H9 (cell line): ENCODE data around the gene KLKB1. TPM values are rescaled to one million over a fixed set of nuclear protein-coding genes. Genes with fewer than 3 reads are reported as not detected.

Experiments used
- DNase-seq: peaks from one replicate; pipeline ENCODE4 v3.0.0-alpha.2; 2017
- H2AFZ ChIP-seq: one replicate; pipeline ENCODE4 v1.6.1; 2013; ENCODE audit warnings: mild to moderate bottlenecking, low read length, control low read depth, moderate library complexity
- H2AK5ac ChIP-seq: 2 replicates; pipeline ENCODE4 v1.6.1; 2013; ENCODE audit warnings: low read length, control low read depth, mixed read lengths; ENCODE audit not compliant: insufficient read length
- H2BK120ac ChIP-seq: one replicate; pipeline ENCODE4 v1.6.1; 2013; ENCODE audit warnings: low read depth, mild to moderate bottlenecking, low read length, control low read depth, inconsistent platforms; ENCODE audit not compliant: poor library complexity, severe bottlenecking
- H2BK12ac ChIP-seq: 2 replicates; pipeline ENCODE4 v1.6.1; 2013; ENCODE audit warnings: low read length, control low read depth, mixed read lengths, low read depth; ENCODE audit not compliant: insufficient read length
- H2BK15ac ChIP-seq: 2 replicates; pipeline ENCODE4 v1.6.1; 2013; ENCODE audit warnings: low read depth, low read length, control low read depth
- H2BK20ac ChIP-seq: one replicate; pipeline ENCODE4 v1.6.1; 2013; ENCODE audit warnings: low read depth, mild to moderate bottlenecking, low read length, control low read depth, inconsistent platforms; ENCODE audit not compliant: poor library complexity, severe bottlenecking
- H2BK5ac ChIP-seq: 2 replicates; pipeline ENCODE4 v1.6.1; 2013; ENCODE audit warnings: low read length, control low read depth, mixed read lengths; ENCODE audit not compliant: insufficient read length
- H3K14ac ChIP-seq: 2 replicates; pipeline ENCODE4 v1.6.1; 2013; ENCODE audit warnings: low read length, control low read depth; ENCODE audit not compliant: insufficient read depth
- H3K18ac ChIP-seq: 2 replicates; pipeline ENCODE4 v1.6.1; 2013; ENCODE audit warnings: low read depth, mild to moderate bottlenecking, mixed read lengths, low read length, control low read depth; ENCODE audit not compliant: insufficient read length
- H3K23ac ChIP-seq: 2 replicates; pipeline ENCODE4 v1.6.1; 2013; ENCODE audit warnings: low read length, control low read depth, mixed read lengths, low read depth; ENCODE audit not compliant: insufficient read length
- H3K23me2 ChIP-seq: 2 replicates; pipeline ENCODE4 v1.6.1; 2013; ENCODE audit warnings: low read depth, mild to moderate bottlenecking, mixed read lengths, low read length, control low read depth; ENCODE audit not compliant: insufficient read length, poor library complexity, severe bottlenecking
- H3K27ac ChIP-seq: 2 replicates; pipeline ENCODE4 v1.5.1; 2013; ENCODE audit warnings: low read length, control low read depth, mixed read lengths, low read depth; ENCODE audit not compliant: insufficient read length
- H3K27me3 ChIP-seq: 2 replicates; pipeline ENCODE4 v1.6.1; 2013; ENCODE audit warnings: low read length, control low read depth, inconsistent platforms; ENCODE audit not compliant: insufficient read depth
- H3K4ac ChIP-seq: 2 replicates; pipeline ENCODE4 v1.6.1; 2013; ENCODE audit warnings: low read depth, mild to moderate bottlenecking, control low read depth, inconsistent platforms, low read length, moderate library complexity
- H3K4me1 ChIP-seq: 2 replicates; pipeline ENCODE4 v1.6.1; 2013; ENCODE audit warnings: low read length, control low read depth, inconsistent platforms; ENCODE audit not compliant: insufficient read depth
- H3K4me2 ChIP-seq: 2 replicates; pipeline ENCODE4 v1.6.1; 2013; ENCODE audit warnings: low read length, control low read depth, mixed read lengths; ENCODE audit not compliant: insufficient read length, insufficient read depth
- H3K56ac ChIP-seq: 2 replicates; pipeline ENCODE4 v1.6.1; 2013; ENCODE audit warnings: low read depth, mild to moderate bottlenecking, mixed read lengths, low read length, control low read depth; ENCODE audit not compliant: insufficient read length
- H3K79me1 ChIP-seq: 2 replicates; pipeline ENCODE4 v1.6.1; 2013; ENCODE audit warnings: low read depth, mild to moderate bottlenecking, moderate library complexity, low read length, control low read depth, inconsistent platforms; ENCODE audit not compliant: insufficient read depth, poor library complexity, severe bottlenecking
- H3K79me2 ChIP-seq: 2 replicates; pipeline ENCODE4 v1.6.1; 2013; ENCODE audit warnings: low read length, control low read depth, inconsistent platforms; ENCODE audit not compliant: insufficient read depth
- H3K9ac ChIP-seq: 2 replicates; pipeline ENCODE4 v1.6.1; 2013; ENCODE audit warnings: low read length, control low read depth, mixed read lengths; ENCODE audit not compliant: insufficient read length; ENCODE audit errors: extremely low read depth
- H3K9me3 ChIP-seq: one replicate; pipeline ENCODE4 v1.6.1; 2013; ENCODE audit warnings: low read depth, low read length, inconsistent platforms; ENCODE audit not compliant: control insufficient read depth
- H3T11ph ChIP-seq: one replicate; pipeline ENCODE4 v1.6.1; 2013; ENCODE audit warnings: mild to moderate bottlenecking, low read length, control low read depth, inconsistent platforms
- H4K20me1 ChIP-seq: one replicate; pipeline ENCODE4 v1.6.1; 2013; ENCODE audit not compliant: control insufficient read depth, insufficient read length, insufficient read depth
- H4K5ac ChIP-seq: 2 replicates; pipeline ENCODE4 v1.6.1; 2013; ENCODE audit warnings: low read depth, mild to moderate bottlenecking, mixed read lengths, low read length, control low read depth; ENCODE audit not compliant: insufficient read length
- H4K8ac ChIP-seq: replicated peaks from 2 replicates; pipeline ENCODE4 v1.6.1; 2013; ENCODE audit warnings: low read length, control low read depth, mixed read lengths, low read depth; ENCODE audit not compliant: insufficient read length
- H4K91ac ChIP-seq: 2 replicates; pipeline ENCODE4 v1.6.1; 2013; ENCODE audit warnings: low read depth, mild to moderate bottlenecking, moderate library complexity, mixed read lengths, low read length, control low read depth; ENCODE audit not compliant: insufficient read length
- H3K27ac Mint-ChIP-seq, 3 experiments: 2 replicates in 2 of 3; 3 replicates in 1 of 3; pipeline ENCODE4 v1.8.0; 2020 to 2021; ENCODE audit warnings: mixed read lengths in 3 of 3, mild to moderate bottlenecking in 1 of 3, moderate library complexity in 1 of 3
- H3K27me3 Mint-ChIP-seq: 2 replicates; pipeline ENCODE4 v1.8.0; 2021; ENCODE audit warnings: low read depth, mild to moderate bottlenecking, moderate library complexity, mixed read lengths
- H3K36me3 Mint-ChIP-seq, 3 experiments: 2 replicates in 2 of 3; 3 replicates in 1 of 3; pipeline ENCODE4 v1.8.0; 2020 to 2021; ENCODE audit warnings: low read depth in 3 of 3, mixed read lengths in 3 of 3; ENCODE audit not compliant: insufficient read depth in 1 of 3
- H3K4me1 Mint-ChIP-seq, 2 experiments: 2 replicates each; pipeline ENCODE4 v1.8.0; 2020; ENCODE audit warnings: mixed read lengths in 2 of 2
- H3K4me3 Mint-ChIP-seq, 2 experiments: 2 replicates in 1 of 2; 3 replicates in 1 of 2; pipeline ENCODE4 v1.8.0; 2020 to 2021; ENCODE audit warnings: mild to moderate bottlenecking in 2 of 2, mixed read lengths in 2 of 2, moderate library complexity in 1 of 2
- H3K9me3 Mint-ChIP-seq, 2 experiments: 2 replicates in 1 of 2; 3 replicates in 1 of 2; pipeline ENCODE4 v1.8.0; 2020; ENCODE audit warnings: mild to moderate bottlenecking in 2 of 2, mixed read lengths in 2 of 2, moderate library complexity in 1 of 2
- WGBS: extraction: QIAGEN DNeasy Blood & Tissue Kit; methylation state at CpG from one replicate; pipeline ENCODE4 v1.1.7; 2013; ENCODE audit warnings: missing lambda C conversion rate, low lambda C conversion rate, mixed read lengths; ENCODE audit not compliant: insufficient read length; ENCODE audit errors: extremely low coverage; 5-methylcytosine and 5-hydroxymethylcytosine counted together
- total RNA-seq: library from RNA; stranded (reverse); gene quantifications from 2 replicates; pipeline ENCODE4 v1.2.1, GENCODE V29; 2021
- TF ChIP-seq, protein P1 (sequence below): fragments of 200-600 bp; sonication (generic); conservative IDR thresholded peaks from 3 replicates; pipeline ENCODE4 v1.8.0; 2021; ENCODE audit warnings: antibody characterized with exemption, mild to moderate bottlenecking

Gene KLKB1
- total RNA-seq, 1 experiment from 2014 or later = 21.8 TPM

DNA sequence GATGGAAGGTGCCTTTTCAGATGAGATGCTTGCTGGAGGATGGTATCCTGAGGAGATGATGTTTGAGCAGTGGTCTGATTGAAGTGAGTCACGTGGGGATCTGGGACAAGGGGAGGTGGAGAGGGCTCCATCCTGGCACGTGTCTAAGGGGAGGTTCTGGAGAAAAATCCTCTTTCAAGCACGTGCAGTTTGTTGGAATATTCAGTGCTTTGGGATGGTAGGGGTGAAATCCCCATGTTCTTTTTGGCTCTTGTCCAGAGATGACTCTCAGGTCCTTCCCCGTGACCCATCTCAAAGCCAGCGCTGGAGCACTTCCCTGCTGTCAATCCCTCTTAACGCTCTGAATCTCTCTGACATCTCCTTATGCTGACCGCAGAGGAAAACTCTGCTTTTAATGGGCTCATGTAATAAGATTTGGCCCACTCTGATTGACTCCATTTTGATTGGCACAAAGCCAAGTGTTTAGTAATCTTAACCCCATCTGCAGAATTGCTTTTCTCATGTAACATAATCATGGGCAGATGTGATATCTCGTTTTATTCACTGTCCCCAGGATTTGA is 10.8 kb upstream of the KLKB1 start:
- H3K18ac ChIP-seq = no peak overlapping the region
- no peak overlapping the region for H2BK20ac ChIP-seq
- no peaks in the 10 kb centered on the region for H3K9me3 ChIP-seq
- no peak overlapping the region for H4K8ac ChIP-seq
- Mint-ChIP-seq H3K27ac (no peak overlapping the region), H3K9me3 (no peaks in the 10 kb centered on the region; a peak in 1 of 5 replicates), H3K36me3 (no peaks in the 10 kb centered on the region; a peak in 1 of 7 replicates), H3K4me3 (no peak overlapping the region), H3K27me3 (peaks cover 1% of the 10 kb centered on the region; the same call in 1 of the 2 replicates), H3K4me1 (peaks cover 9 to 13% of the 10 kb centered on the region in 2 experiments)
- H4K91ac ChIP-seq = no peak overlapping the region
- no peak overlapping the region for H3K14ac ChIP-seq
- H2BK120ac ChIP-seq = no peak overlapping the region
- no peak overlapping the region for H4K5ac ChIP-seq
- TF ChIP-seq, protein P1, sequence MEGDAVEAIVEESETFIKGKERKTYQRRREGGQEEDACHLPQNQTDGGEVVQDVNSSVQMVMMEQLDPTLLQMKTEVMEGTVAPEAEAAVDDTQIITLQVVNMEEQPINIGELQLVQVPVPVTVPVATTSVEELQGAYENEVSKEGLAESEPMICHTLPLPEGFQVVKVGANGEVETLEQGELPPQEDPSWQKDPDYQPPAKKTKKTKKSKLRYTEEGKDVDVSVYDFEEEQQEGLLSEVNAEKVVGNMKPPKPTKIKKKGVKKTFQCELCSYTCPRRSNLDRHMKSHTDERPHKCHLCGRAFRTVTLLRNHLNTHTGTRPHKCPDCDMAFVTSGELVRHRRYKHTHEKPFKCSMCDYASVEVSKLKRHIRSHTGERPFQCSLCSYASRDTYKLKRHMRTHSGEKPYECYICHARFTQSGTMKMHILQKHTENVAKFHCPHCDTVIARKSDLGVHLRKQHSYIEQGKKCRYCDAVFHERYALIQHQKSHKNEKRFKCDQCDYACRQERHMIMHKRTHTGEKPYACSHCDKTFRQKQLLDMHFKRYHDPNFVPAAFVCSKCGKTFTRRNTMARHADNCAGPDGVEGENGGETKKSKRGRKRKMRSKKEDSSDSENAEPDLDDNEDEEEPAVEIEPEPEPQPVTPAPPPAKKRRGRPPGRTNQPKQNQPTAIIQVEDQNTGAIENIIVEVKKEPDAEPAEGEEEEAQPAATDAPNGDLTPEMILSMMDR = no peak
- no peaks in the 10 kb centered on the region for H3K4me1 ChIP-seq
- no peak overlapping the region for H3K4ac ChIP-seq
- no peaks in the 10 kb centered on the region for H4K20me1 ChIP-seq
- no peak overlapping the region for H2BK5ac ChIP-seq
- no peak overlapping the region for H2AFZ ChIP-seq
- H3K27me3 ChIP-seq = no peaks in the 10 kb centered on the region
- DNase-seq = no peak
- no peak overlapping the region for H3T11ph ChIP-seq
- H2BK12ac ChIP-seq = no peak overlapping the region
- H2BK15ac ChIP-seq = no peak overlapping the region
- no peak overlapping the region for H3K27ac ChIP-seq
- H3K4me2 ChIP-seq = no peak overlapping the region
- H3K79me1 ChIP-seq = no peaks in the 10 kb centered on the region
- no peaks in the 10 kb centered on the region for H3K79me2 ChIP-seq
- H3K56ac ChIP-seq = no peak overlapping the region
- no peaks in the 10 kb centered on the region for H3K23me2 ChIP-seq
- no peak overlapping the region for H3K9ac ChIP-seq
- no CpG with 5 or more reads among the region's 8 CpGs for WGBS
- H3K23ac ChIP-seq = no peak overlapping the region
- H2AK5ac ChIP-seq = no peak overlapping the region
